HepG2 (cell line): Measurements from ENCODE around the gene CYP2W1. TPM values are rescaled to one million over a fixed set of nuclear protein-coding genes. Genes with fewer than 3 reads are reported as not detected.

ENCODE experiments used
- AGO2 ChIP-seq: fragments of 200-400 bp; formaldehyde crosslinking; optimal IDR thresholded peaks from 2 replicates; pipeline ENCODE3; 2017; ENCODE audit warnings: mild to moderate bottlenecking, low read depth, low read length, moderate library complexity
- E2F5 ChIP-seq: sonication (generic); formaldehyde crosslinking; conservative IDR thresholded peaks from 2 replicates; pipeline ENCODE4 v1.4.0; 2020; ENCODE audit warnings: missing genetic modification reagents
- FOXK2 ChIP-seq: fragments of 450-650 bp; IDR thresholded peaks from 2 replicates; pipeline ENCODE4 v1.6.1; 2016
- HES4 ChIP-seq: sonication (generic); formaldehyde crosslinking; IDR thresholded peaks from 2 replicates; pipeline ENCODE4 v1.9.0; 2021; ENCODE audit warnings: mild to moderate bottlenecking, missing genetic modification reagents, borderline replicate concordance
- KAT2B ChIP-seq: fragments of 150-350 bp; IDR thresholded peaks from 2 replicates; pipeline ENCODE4 v1.6.1; 2014; ENCODE audit warnings: low read depth, low read length, borderline replicate concordance
- KLF11 ChIP-seq: IDR thresholded peaks from 2 replicates; pipeline ENCODE4 v1.6.1; 2016; ENCODE audit warnings: missing compliant biosample characterization
- MAFG ChIP-seq: sonication (generic); formaldehyde crosslinking; IDR thresholded peaks from 2 replicates; pipeline ENCODE4 v1.5.1; 2020; ENCODE audit warnings: mild to moderate bottlenecking, missing genetic modification reagents
- NONO ChIP-seq, 2 experiments: fragments of 450-650 bp in 1 of 2; sonication (generic) in 1 of 2; formaldehyde crosslinking in 1 of 2; IDR thresholded peaks in 1 of 2; conservative IDR thresholded peaks in 1 of 2; 2 replicates each; pipeline versions ENCODE4 v1.6.1 to v1.8.0; 2017 to 2022; ENCODE audit warnings: mild to moderate bottlenecking in 1 of 2, missing genetic modification reagents in 1 of 2, moderate library complexity in 1 of 2
- SAP130 ChIP-seq: IDR thresholded peaks from 2 replicates; pipeline ENCODE4 v1.6.1; 2016; ENCODE audit warnings: low read depth
- SUZ12 ChIP-seq: fragments of 150-350 bp; IDR thresholded peaks from 2 replicates; pipeline ENCODE4 v1.6.1; 2014; ENCODE audit warnings: low read depth, low read length
- TRIM22 ChIP-seq: fragments of 450-650 bp; IDR thresholded peaks from 2 replicates; pipeline ENCODE4 v1.6.1; 2017
- YY1 ChIP-seq: IDR thresholded peaks from 2 replicates; pipeline ENCODE4 v1.6.1; 2011; ENCODE audit warnings: low read length, low read depth, moderate library complexity, mild to moderate bottlenecking; ENCODE audit not compliant: insufficient read depth, insufficient replicate concordance
- ZBTB7A ChIP-seq: sonication (generic); formaldehyde crosslinking; IDR thresholded peaks from 2 replicates; pipeline ENCODE4 v1.8.0; 2022; ENCODE audit warnings: mild to moderate bottlenecking, missing genetic modification reagents
- ZFAT ChIP-seq: sonication (generic); formaldehyde crosslinking; conservative IDR thresholded peaks from 2 replicates; pipeline ENCODE4 v1.8.1; 2023; ENCODE audit warnings: missing genetic modification reagents, inconsistent platforms
- ZNF180 ChIP-seq: sonication (generic); formaldehyde crosslinking; IDR thresholded peaks from 2 replicates; pipeline ENCODE4 v1.4.0; 2020; ENCODE audit warnings: low read depth, missing genetic modification reagents, borderline replicate concordance
- ZNF24 ChIP-seq: fragments of 450-650 bp; IDR thresholded peaks from 2 replicates; pipeline ENCODE4 v1.6.1; 2017; ENCODE audit warnings: antibody characterized with exemption, mild to moderate bottlenecking
- ZNF264 ChIP-seq: sonication (generic); formaldehyde crosslinking; IDR thresholded peaks from 2 replicates; pipeline ENCODE4 v1.4.0; 2020; ENCODE audit warnings: missing genetic modification reagents
- ZNF331 ChIP-seq: sonication (generic); formaldehyde crosslinking; IDR thresholded peaks from 2 replicates; pipeline ENCODE4 v1.4.0; 2020; ENCODE audit warnings: missing genetic modification reagents
- ZNF674 ChIP-seq: sonication (generic); formaldehyde crosslinking; IDR thresholded peaks from 2 replicates; pipeline ENCODE4 v1.5.0; 2020; ENCODE audit warnings: low read depth, mild to moderate bottlenecking, missing genetic modification reagents
- ZNF781 ChIP-seq: sonication (generic); formaldehyde crosslinking; IDR thresholded peaks from 2 replicates; pipeline ENCODE4 v1.5.1; 2020; ENCODE audit warnings: borderline replicate concordance, mild to moderate bottlenecking, missing genetic modification reagents; ENCODE audit errors: not compliant biosample characterization
- ZSCAN30 ChIP-seq: sonication (generic); formaldehyde crosslinking; IDR thresholded peaks from 2 replicates; pipeline ENCODE4 v1.5.0; 2020; ENCODE audit warnings: mild to moderate bottlenecking, missing genetic modification reagents
- ZSCAN31 ChIP-seq: sonication (generic); formaldehyde crosslinking; IDR thresholded peaks from 2 replicates; pipeline ENCODE4 v1.5.0; 2020; ENCODE audit warnings: low read depth, mild to moderate bottlenecking, missing genetic modification reagents
- polyA plus RNA-seq, 8 experiments: library from polyadenylated mRNA; depleted of rRNA in 3 of 8; stranded (reverse) in 7 of 8; unstranded in 1 of 8; fragments of >200 nt; fragmentation: Illumina TruSeq in 4 of 8; extraction: Trizol in 4 of 8; gene quantifications; 2 replicates each; pipeline versions ENCODE4 v1.2.1 to v1.2.3, GENCODE V29; 2011 to 2016; ENCODE audit warnings: low read depth in 4 of 8, missing spikeins in 1 of 8, mixed read lengths in 1 of 8; ENCODE audit not compliant: insufficient read depth in 1 of 8
- total RNA-seq, 5 experiments: library from RNA; depleted of rRNA; stranded (reverse); fragments of >200 nt; fragmentation: Illumina TruSeq; extraction: Trizol; gene quantifications; 2 replicates each; pipeline ENCODE4 v1.2.3, GENCODE V29; 2016; ENCODE audit warnings: low read depth in 1 of 5
- TF ChIP-seq, protein P1 (sequence below): sonication (generic); formaldehyde crosslinking; IDR thresholded peaks from 2 replicates; pipeline ENCODE4 v1.4.0; 2020; ENCODE audit warnings: missing genetic modification reagents, borderline replicate concordance
- TF ChIP-seq, protein P2 (sequence below): sonication (generic); formaldehyde crosslinking; IDR thresholded peaks from 2 replicates; pipeline ENCODE4 v1.4.0; 2020; ENCODE audit warnings: missing genetic modification reagents
- TF ChIP-seq, protein P3 (sequence below): sonication (generic); formaldehyde crosslinking; IDR thresholded peaks from 2 replicates; pipeline ENCODE4 v1.5.0; 2020; ENCODE audit warnings: missing genetic modification reagents, mild to moderate bottlenecking, borderline replicate concordance

Gene CYP2W1
- total and polyA plus RNA-seq, 2 of the 13 experiments (the other 11 are each of a cell fraction or from before 2014, with no cell fraction given) = 19.5 to 31.7 TPM

GRCh38 chr7:992709-993607, 10.0 kb downstream of the CYP2W1 start (continued):
- 0 out of 2 replicates have a peak, but pooled peaks have one; percentile 16 for TF ChIP-seq ZNF264
- TF ChIP-seq SAP130 (CRISPR knock-in tag) = peak; percentile 73
- TF ChIP-seq FOXK2 = no peak
- no peak; the same call in 1 of the 2 replicates for TF ChIP-seq E2F5 (CRISPR knock-in tag)
- no peak for TF ChIP-seq SUZ12
- TF ChIP-seq, protein P1, sequence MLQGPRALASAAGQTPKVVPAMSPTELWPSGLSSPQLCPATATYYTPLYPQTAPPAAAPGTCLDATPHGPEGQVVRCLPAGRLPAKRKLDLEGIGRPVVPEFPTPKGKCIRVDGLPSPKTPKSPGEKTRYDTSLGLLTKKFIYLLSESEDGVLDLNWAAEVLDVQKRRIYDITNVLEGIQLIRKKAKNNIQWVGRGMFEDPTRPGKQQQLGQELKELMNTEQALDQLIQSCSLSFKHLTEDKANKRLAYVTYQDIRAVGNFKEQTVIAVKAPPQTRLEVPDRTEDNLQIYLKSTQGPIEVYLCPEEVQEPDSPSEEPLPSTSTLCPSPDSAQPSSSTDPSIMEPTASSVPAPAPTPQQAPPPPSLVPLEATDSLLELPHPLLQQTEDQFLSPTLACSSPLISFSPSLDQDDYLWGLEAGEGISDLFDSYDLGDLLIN (CRISPR knock-in tag) = no peak
- peak; percentile 93; the same call in 1 of the 2 replicates for TF ChIP-seq ZNF331 (CRISPR knock-in tag)
- TF ChIP-seq AGO2 = no peak
- TF ChIP-seq TRIM22 = no peak
- peak; percentile 72 for TF ChIP-seq YY1
- TF ChIP-seq ZNF674 = no peak
- TF ChIP-seq ZNF180 (CRISPR knock-in tag) = no peak
- TF ChIP-seq HES4 (CRISPR knock-in tag) = 0 out of 2 replicates have a peak, but pooled peaks have one; percentile 21
- no peak for TF ChIP-seq NONO (IDR thresholded peaks at IDR 0.05)
- peak; percentile 98 for TF ChIP-seq NONO (CRISPR knock-in tag; conservative IDR thresholded peaks at IDR 0.05)
- no peak for TF ChIP-seq ZNF24
- no peak for TF ChIP-seq KAT2B
- TF ChIP-seq ZFAT (CRISPR knock-in tag) = no peak
- TF ChIP-seq ZSCAN30 = 0 out of 2 replicates have a peak, but pooled peaks have one; percentile 48
- TF ChIP-seq, protein P2, sequence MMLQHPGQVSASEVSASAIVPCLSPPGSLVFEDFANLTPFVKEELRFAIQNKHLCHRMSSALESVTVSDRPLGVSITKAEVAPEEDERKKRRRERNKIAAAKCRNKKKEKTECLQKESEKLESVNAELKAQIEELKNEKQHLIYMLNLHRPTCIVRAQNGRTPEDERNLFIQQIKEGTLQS (CRISPR knock-in tag) = no peak
- no peak for TF ChIP-seq MAFG (CRISPR knock-in tag)
- peak; percentile 91 for TF ChIP-seq ZSCAN31 (CRISPR knock-in tag)
- 0 out of 2 replicates have a peak, but pooled peaks have one; percentile 78 for TF ChIP-seq KLF11 (CRISPR knock-in tag)
- peak; percentile 98 for TF ChIP-seq ZBTB7A (CRISPR knock-in tag)
- TF ChIP-seq, protein P3, sequence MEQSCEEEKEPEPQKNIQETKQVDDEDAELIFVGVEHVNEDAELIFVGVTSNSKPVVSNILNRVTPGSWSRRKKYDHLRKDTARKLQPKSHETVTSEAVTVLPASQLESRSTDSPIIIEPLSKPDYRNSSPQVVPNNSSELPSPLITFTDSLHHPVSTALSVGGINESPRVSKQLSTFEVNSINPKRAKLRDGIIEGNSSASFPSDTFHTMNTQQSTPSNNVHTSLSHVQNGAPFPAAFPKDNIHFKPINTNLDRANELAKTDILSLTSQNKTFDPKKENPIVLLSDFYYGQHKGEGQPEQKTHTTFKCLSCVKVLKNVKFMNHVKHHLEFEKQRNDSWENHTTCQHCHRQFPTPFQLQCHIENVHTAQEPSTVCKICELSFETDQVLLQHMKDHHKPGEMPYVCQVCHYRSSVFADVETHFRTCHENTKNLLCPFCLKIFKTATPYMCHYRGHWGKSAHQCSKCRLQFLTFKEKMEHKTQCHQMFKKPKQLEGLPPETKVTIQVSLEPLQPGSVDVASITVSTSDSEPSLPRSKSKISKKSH (CRISPR knock-in tag) = peak; percentile 81; the same call in 1 of the 2 replicates
- TF ChIP-seq ZNF781 (CRISPR knock-in tag) = no peak
